GM12878 (cell line): ENCODE data around the gene LDLRAD4.

Experiments used
- CREB1 ChIP-seq: IDR thresholded peaks from 2 replicates; pipeline ENCODE4 v1.6.1; 2012; ENCODE audit warnings: low read depth, mild to moderate bottlenecking, inconsistent platforms
- CTCF ChIP-seq, 3 experiments: IDR thresholded peaks in 2 of 3; conservative IDR thresholded peaks in 1 of 3; 2 replicates each; pipeline ENCODE4 v1.5.1; 2011; ENCODE audit warnings: low read depth in 3 of 3, low read length in 3 of 3, mild to moderate bottlenecking in 3 of 3, control low read depth in 2 of 3, moderate library complexity in 2 of 3, inconsistent platforms in 1 of 3, mixed read lengths in 1 of 3; ENCODE audit not compliant: control insufficient read depth in 2 of 3, insufficient read depth in 1 of 3; ENCODE audit errors: extremely low read depth in 1 of 3
- EZH2 ChIP-seq: IDR thresholded peaks from 2 replicates; pipeline ENCODE4 v1.6.1; 2012; ENCODE audit warnings: low read depth, mild to moderate bottlenecking, control low read depth, inconsistent platforms, low read length, borderline replicate concordance; ENCODE audit not compliant: control insufficient read depth
- GABPA ChIP-seq: IDR thresholded peaks from 2 replicates; pipeline ENCODE4 v1.6.1; 2014; ENCODE audit warnings: antibody characterized with exemption, low read depth, mild to moderate bottlenecking, inconsistent platforms
- JUND ChIP-seq: IDR thresholded peaks from 2 replicates; pipeline ENCODE4 v1.6.1; 2012; ENCODE audit warnings: low read depth, mild to moderate bottlenecking, low read length, improper control_type of control experiment, moderate library complexity
- MYB ChIP-seq: fragments of 150-350 bp; IDR thresholded peaks from 2 replicates; pipeline ENCODE4 v1.6.1; 2014; ENCODE audit warnings: mild to moderate bottlenecking, low read depth, low read length, borderline replicate concordance
- PAX8 ChIP-seq: fragments of 450-650 bp; IDR thresholded peaks from 2 replicates; pipeline ENCODE4 v1.6.1; 2017; ENCODE audit warnings: mild to moderate bottlenecking, moderate library complexity
- POLR2A ChIP-seq: IDR thresholded peaks from 2 replicates; pipeline ENCODE4 v1.6.1; 2011; ENCODE audit warnings: low read depth, mild to moderate bottlenecking, low read length
- POLR2AphosphoS5 ChIP-seq: IDR thresholded peaks from 2 replicates; pipeline ENCODE4 v1.6.1; 2011; ENCODE audit warnings: mild to moderate bottlenecking, low read length, inconsistent platforms
- SMC3 ChIP-seq: IDR thresholded peaks from 2 replicates; pipeline ENCODE4 v1.6.1; 2011; ENCODE audit warnings: low read length, improper control_type of control experiment, borderline replicate concordance
- TAF1 ChIP-seq: IDR thresholded peaks from 2 replicates; pipeline ENCODE4 v1.6.1; 2011; ENCODE audit warnings: mild to moderate bottlenecking, low read depth, low read length, borderline replicate concordance
- USF2 ChIP-seq: IDR thresholded peaks from 2 replicates; pipeline ENCODE4 v1.6.1; 2011; ENCODE audit warnings: low read depth, low read length, improper control_type of control experiment, borderline replicate concordance
- ZBTB33 ChIP-seq: fragments of 450-650 bp; IDR thresholded peaks from 2 replicates; pipeline ENCODE4 v1.6.1; 2017; ENCODE audit warnings: mild to moderate bottlenecking

GRCh38 chr18:13302457-13303225 lies 84.1 kb downstream of the LDLRAD4 start:
- TF ChIP-seq GABPA (no peak), PAX8 (no peak), JUND (no peak), ZBTB33 (no peak), CTCF (IDR thresholded peaks at IDR 0.05 in 2 of 3, conservative IDR thresholded peaks at IDR 0.05 in 1 of 3; ENCODE audit: control insufficient read depth in 2 of 3, extremely low read depth in 1 of 3, insufficient read depth in 1 of 3, low read depth in 3 of 3, low read length in 3 of 3) (no peak), EZH2 (no peak), MYB (no peak), SMC3 (no peak), POLR2AphosphoS5 (no peak), USF2 (no peak), POLR2A (no peak), CREB1 (no peak), TAF1 (no peak)
